HG02610 (cell line): ENCODE data around the gene NFIA.
A peak's percentile ranks its signal among the peaks of the same experiment; 100 is the strongest.

Experiments used
- ATAC-seq: cut with Tn5 transposase; IDR thresholded peaks from one replicate; pipeline ENCODE4 v1.9.1; 2021; ENCODE audit warnings: mild to moderate bottlenecking, moderate library complexity; ENCODE audit not compliant: unreplicated experiment

The NFIA gene

GRCh38 chr1:61082311-61083012, at the start of gene NFIA:
NFIA (plus strand) TSS chr1:61082561.
- no peak for ATAC-seq

GRCh38 chr1:61035880-61036279, 46.5 kb upstream of the NFIA start:
- no peak for ATAC-seq

GRCh38 chr1:61042466-61043009, 39.8 kb upstream of the NFIA start:
- ATAC-seq: no peak

- no peak for ATAC-seq
Observed at GRCh38 chr1:61043010-61043820, 39.1 kb upstream of the NFIA start.

GRCh38 chr1:61046434-61046833, 35.9 kb upstream of the NFIA start:
- no peak for ATAC-seq

GRCh38 chr1:61047061-61047460, 35.3 kb upstream of the NFIA start:
- no peak for ATAC-seq

- ATAC-seq: peak; percentile 69
Observed at GRCh38 chr1:61049850-61050540, 32.4 kb upstream of the NFIA start.

- no peak for ATAC-seq
Observed at GRCh38 chr1:61050541-61051442, 31.6 kb upstream of the NFIA start.

GRCh38 chr1:61051443-61051718, 31.0 kb upstream of the NFIA start:
- no peak for ATAC-seq

GRCh38 chr1:61051719-61052394, 30.5 kb upstream of the NFIA start:
- no peak for ATAC-seq

GRCh38 chr1:61052395-61053225, 29.8 kb upstream of the NFIA start:
- no peak for ATAC-seq

GRCh38 chr1:61053226-61053711, 29.1 kb upstream of the NFIA start:
- ATAC-seq: no peak

GRCh38 chr1:61053712-61054600, 28.4 kb upstream of the NFIA start:
- no peak for ATAC-seq

- ATAC-seq: no peak
Observed at GRCh38 chr1:61054601-61054993, 27.8 kb upstream of the NFIA start.

- ATAC-seq: no peak
Observed at GRCh38 chr1:61055110-61055614, 27.2 kb upstream of the NFIA start.

- no peak for ATAC-seq
Observed at GRCh38 chr1:61056196-61056572, 26.2 kb upstream of the NFIA start.

- no peak for ATAC-seq
Observed at GRCh38 chr1:61056573-61057439, 25.6 kb upstream of the NFIA start.
